ENCODE data around the gene SLF2.
A peak's percentile ranks its signal among the peaks of the same experiment; 100 is the strongest.

Gene SLF2, protein sequence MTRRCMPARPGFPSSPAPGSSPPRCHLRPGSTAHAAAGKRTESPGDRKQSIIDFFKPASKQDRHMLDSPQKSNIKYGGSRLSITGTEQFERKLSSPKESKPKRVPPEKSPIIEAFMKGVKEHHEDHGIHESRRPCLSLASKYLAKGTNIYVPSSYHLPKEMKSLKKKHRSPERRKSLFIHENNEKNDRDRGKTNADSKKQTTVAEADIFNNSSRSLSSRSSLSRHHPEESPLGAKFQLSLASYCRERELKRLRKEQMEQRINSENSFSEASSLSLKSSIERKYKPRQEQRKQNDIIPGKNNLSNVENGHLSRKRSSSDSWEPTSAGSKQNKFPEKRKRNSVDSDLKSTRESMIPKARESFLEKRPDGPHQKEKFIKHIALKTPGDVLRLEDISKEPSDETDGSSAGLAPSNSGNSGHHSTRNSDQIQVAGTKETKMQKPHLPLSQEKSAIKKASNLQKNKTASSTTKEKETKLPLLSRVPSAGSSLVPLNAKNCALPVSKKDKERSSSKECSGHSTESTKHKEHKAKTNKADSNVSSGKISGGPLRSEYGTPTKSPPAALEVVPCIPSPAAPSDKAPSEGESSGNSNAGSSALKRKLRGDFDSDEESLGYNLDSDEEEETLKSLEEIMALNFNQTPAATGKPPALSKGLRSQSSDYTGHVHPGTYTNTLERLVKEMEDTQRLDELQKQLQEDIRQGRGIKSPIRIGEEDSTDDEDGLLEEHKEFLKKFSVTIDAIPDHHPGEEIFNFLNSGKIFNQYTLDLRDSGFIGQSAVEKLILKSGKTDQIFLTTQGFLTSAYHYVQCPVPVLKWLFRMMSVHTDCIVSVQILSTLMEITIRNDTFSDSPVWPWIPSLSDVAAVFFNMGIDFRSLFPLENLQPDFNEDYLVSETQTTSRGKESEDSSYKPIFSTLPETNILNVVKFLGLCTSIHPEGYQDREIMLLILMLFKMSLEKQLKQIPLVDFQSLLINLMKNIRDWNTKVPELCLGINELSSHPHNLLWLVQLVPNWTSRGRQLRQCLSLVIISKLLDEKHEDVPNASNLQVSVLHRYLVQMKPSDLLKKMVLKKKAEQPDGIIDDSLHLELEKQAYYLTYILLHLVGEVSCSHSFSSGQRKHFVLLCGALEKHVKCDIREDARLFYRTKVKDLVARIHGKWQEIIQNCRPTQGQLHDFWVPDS

DNA sequence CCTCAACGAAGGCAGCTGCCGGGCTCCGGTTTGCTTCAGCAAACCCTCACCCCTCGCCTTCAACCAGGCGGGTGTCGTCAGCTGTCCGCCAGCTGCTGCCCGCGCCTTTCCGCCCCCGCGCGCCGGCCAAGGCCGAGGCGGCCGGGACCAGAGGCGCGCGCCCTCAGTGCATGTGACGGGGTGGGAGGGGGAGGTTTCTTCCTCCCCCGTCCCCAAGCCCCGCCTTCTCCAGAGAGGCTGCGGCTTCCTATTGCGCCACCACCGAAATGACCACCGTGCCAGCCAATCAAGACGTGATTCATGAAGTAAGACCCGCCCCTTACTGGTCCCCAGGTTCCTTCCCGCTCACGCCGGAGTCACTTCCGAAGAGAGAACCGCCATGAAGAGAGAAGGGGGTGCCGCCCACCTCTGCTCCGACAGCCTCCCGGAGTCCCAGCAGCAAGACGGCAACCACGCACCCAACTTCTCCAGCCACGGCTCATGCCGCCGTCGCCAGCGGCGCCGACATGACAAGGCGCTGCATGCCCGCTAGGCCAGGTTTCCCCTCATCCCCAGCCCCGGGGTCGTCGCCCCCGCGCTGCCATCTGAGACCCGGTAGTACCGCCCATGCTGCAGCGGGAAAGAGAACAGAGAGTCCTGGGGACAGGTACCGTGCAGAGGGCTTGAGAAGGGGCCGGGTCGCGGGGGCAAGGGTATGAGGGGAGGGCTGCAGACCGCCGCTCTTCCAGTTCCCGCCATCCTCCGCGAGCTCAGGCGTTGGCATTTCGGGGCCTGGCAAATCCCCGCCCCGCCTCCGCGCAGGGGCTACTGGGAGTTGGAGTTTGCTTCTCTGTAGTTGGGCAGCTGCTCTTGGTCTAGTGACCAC is at the start of gene SLF2:
TSS of gene SLF2 (plus strand) at position 359 of the 865 bp plus-strand sequence. CDS start at position 507, 148 bp downstream.
- Histone ChIP-seq H3K27me3 (ENCODE audit: control insufficient read depth in 1 of 2, insufficient read depth in 2 of 2, low read length in 2 of 2) (no peaks in the 10 kb centered on the region), H3K4me1 (ENCODE audit: control insufficient read depth in 1 of 2, insufficient read depth in 2 of 2, low read length in 2 of 2) (peaks cover 20 to 21% of the 10 kb centered on the region in 2 donors), H3K9ac (ENCODE audit: low read depth in 1 of 2, low read length in 2 of 2) (peak within 1 kb of the TSS; percentile 69 to 89), H3K4me3 (ENCODE audit: low read depth in 1 of 2, low read length in 2 of 2) (peak within 1 kb of the TSS; percentile 92 to 95), H3K36me3 (ENCODE audit: control insufficient read depth in 1 of 2, insufficient read depth in 2 of 2, low read length in 2 of 2) (peaks cover 0 to 14% of the 10 kb centered on the region in 2 donors), H3K27ac (ENCODE audit: low read depth, low read length) (peak within 1 kb of the TSS; percentile 93), H3K9me3 (ENCODE audit: control insufficient read depth in 1 of 2, low read length in 2 of 2) (no peaks in the 10 kb centered on the region)

DNA sequence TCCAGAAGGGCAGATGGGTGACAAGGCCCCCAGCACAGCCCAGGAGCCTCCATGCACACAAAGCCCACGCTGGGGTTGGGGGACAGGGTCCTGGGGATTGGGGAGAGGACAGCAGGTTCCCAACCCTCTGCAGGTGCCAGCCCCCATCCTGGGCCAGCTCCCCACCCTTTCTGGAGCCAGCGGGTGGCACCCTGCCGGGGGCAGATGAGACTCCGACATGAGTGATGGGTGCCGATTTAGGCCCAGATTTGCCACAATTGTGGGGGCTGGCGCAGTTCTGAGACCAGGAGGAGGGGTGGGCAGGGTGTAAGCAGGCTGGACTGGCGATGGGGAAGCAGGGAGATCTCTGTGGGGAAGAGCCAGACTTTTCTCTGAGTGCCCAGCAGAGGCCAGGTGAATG is 49.3 kb upstream of the SLF2 start:
- Histone ChIP-seq H3K4me1 (ENCODE audit: control insufficient read depth in 1 of 2, insufficient read depth in 2 of 2, low read length in 2 of 2) (no peaks in the 10 kb centered on the region), H3K27me3 (ENCODE audit: control insufficient read depth in 1 of 2, insufficient read depth in 2 of 2, low read length in 2 of 2) (peaks cover 20 to 44% of the 10 kb centered on the region in 2 donors), H3K36me3 (ENCODE audit: control insufficient read depth in 1 of 2, insufficient read depth in 2 of 2, low read length in 2 of 2) (no peaks in the 10 kb centered on the region), H3K4me3 (ENCODE audit: low read depth in 1 of 2, low read length in 2 of 2) (no peak overlapping the region), H3K27ac (ENCODE audit: low read depth, low read length) (no peak overlapping the region), H3K9ac (ENCODE audit: low read depth in 1 of 2, low read length in 2 of 2) (no peak overlapping the region), H3K9me3 (ENCODE audit: control insufficient read depth in 1 of 2, low read length in 2 of 2) (no peaks in the 10 kb centered on the region)

DNA sequence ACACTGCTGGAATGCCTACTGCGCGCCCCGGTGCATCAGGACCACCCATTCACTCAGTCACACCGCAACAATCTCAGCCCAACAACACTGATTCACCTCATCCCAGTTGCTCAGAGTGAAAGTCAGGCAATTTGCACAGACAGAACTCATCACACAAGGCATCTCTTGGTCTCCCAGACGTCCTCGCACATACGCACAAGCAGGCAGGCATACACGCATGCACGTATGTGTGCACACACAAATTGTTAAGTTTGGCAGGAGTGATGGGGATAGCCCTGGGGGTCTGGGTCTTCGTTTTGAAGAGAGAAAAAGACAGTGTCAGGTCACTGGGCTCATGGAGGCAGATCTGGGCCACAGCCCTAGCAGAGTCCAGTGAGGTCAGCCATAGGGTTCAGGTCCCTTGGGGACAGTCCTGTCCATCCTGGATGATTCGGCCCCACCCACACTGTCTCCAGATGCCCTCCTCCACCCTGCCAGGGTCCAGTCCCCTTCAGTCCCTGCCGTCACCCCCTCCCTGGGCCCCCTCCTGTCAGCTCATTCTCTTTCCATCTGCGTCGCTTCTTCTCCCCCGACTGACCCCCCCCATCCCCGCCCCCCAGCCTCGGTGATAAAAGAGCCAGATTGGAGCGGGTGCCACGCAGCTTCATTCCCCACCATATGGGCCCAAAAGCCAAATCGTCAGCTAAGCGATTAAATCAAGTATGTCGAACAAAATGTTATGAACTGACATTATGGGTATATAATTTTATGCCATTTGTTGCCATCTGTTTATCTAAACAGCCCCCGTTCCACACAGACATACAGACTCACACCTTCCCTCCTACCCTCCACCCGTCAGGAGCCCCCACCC is 48.5 kb upstream of the SLF2 start:
- H3K27ac ChIP-seq (ENCODE audit: low read depth, low read length), result no peak overlapping the region
- no peaks in the 10 kb centered on the region for H3K36me3 ChIP-seq (ENCODE audit: control insufficient read depth in 1 of 2, insufficient read depth in 2 of 2, low read length in 2 of 2)
- no peaks in the 10 kb centered on the region for H3K9me3 ChIP-seq (ENCODE audit: control insufficient read depth in 1 of 2, low read length in 2 of 2)
- H3K4me3 ChIP-seq (ENCODE audit: low read depth in 1 of 2, low read length in 2 of 2), result no peak overlapping the region
- no peak overlapping the region for H3K9ac ChIP-seq (ENCODE audit: low read depth in 1 of 2, low read length in 2 of 2)
- H3K4me1 ChIP-seq (ENCODE audit: control insufficient read depth in 1 of 2, insufficient read depth in 2 of 2, low read length in 2 of 2), result no peaks in the 10 kb centered on the region
- H3K27me3 ChIP-seq (ENCODE audit: control insufficient read depth in 1 of 2, insufficient read depth in 2 of 2, low read length in 2 of 2), result peaks cover 20 to 35% of the 10 kb centered on the region in 2 donors

DNA sequence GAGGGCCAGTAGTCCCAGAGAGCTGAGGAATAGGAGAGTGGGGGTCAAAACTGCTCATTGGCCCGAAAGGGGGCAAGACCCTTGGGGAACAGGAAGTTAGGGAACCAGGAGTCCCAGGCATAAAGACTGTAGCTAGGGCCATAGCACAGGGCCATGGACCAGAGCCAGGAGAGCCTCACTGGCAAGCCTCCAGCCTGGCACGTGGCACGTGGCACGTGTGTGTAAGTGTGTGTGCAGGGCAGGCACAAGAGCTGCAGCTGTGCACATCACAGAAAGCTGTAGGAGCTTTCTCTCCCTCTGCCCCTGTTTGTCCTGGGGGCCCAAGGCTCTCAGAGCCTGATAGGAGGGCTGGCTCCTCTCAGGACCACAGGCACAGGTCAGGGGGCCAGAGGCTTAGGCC is 47.8 kb upstream of the SLF2 start:
- Histone ChIP-seq H3K4me3 (ENCODE audit: low read depth in 1 of 2, low read length in 2 of 2) (no peak overlapping the region), H3K36me3 (ENCODE audit: control insufficient read depth in 1 of 2, insufficient read depth in 2 of 2, low read length in 2 of 2) (no peaks in the 10 kb centered on the region), H3K9me3 (ENCODE audit: control insufficient read depth in 1 of 2, low read length in 2 of 2) (no peaks in the 10 kb centered on the region), H3K27ac (ENCODE audit: low read depth, low read length) (no peak overlapping the region), H3K27me3 (ENCODE audit: control insufficient read depth in 1 of 2, insufficient read depth in 2 of 2, low read length in 2 of 2) (peaks cover 20 to 34% of the 10 kb centered on the region in 2 donors), H3K9ac (ENCODE audit: low read depth in 1 of 2, low read length in 2 of 2) (no peak overlapping the region), H3K4me1 (ENCODE audit: control insufficient read depth in 1 of 2, insufficient read depth in 2 of 2, low read length in 2 of 2) (no peaks in the 10 kb centered on the region)

DNA sequence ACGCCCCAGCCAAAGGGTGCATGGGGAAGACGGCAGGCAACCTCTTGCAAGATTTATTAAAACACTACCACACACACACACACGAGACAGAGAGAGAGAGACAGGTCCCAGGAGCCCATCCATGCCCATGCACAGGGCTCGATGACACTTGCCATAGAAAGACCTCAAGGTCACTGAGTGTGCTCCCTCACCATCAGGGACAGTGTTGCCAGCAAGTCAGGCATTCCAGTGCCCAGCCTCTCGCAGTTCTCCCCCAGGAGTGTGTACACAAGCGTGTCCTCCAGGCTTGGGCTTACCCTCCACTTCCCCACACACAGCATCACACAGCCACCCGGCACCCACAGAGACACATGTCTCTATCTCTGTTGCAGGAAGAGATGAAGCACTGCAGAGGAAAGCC is 46.8 kb upstream of the SLF2 start:
- Histone ChIP-seq H3K27me3 (ENCODE audit: control insufficient read depth in 1 of 2, insufficient read depth in 2 of 2, low read length in 2 of 2) (peaks cover 20 to 34% of the 10 kb centered on the region in 2 donors), H3K9ac (ENCODE audit: low read depth in 1 of 2, low read length in 2 of 2) (no peak overlapping the region), H3K4me3 (ENCODE audit: low read depth in 1 of 2, low read length in 2 of 2) (no peak overlapping the region), H3K27ac (ENCODE audit: low read depth, low read length) (no peak overlapping the region), H3K9me3 (ENCODE audit: control insufficient read depth in 1 of 2, low read length in 2 of 2) (no peaks in the 10 kb centered on the region), H3K36me3 (ENCODE audit: control insufficient read depth in 1 of 2, insufficient read depth in 2 of 2, low read length in 2 of 2) (no peaks in the 10 kb centered on the region), H3K4me1 (ENCODE audit: control insufficient read depth in 1 of 2, insufficient read depth in 2 of 2, low read length in 2 of 2) (no peaks in the 10 kb centered on the region)

DNA sequence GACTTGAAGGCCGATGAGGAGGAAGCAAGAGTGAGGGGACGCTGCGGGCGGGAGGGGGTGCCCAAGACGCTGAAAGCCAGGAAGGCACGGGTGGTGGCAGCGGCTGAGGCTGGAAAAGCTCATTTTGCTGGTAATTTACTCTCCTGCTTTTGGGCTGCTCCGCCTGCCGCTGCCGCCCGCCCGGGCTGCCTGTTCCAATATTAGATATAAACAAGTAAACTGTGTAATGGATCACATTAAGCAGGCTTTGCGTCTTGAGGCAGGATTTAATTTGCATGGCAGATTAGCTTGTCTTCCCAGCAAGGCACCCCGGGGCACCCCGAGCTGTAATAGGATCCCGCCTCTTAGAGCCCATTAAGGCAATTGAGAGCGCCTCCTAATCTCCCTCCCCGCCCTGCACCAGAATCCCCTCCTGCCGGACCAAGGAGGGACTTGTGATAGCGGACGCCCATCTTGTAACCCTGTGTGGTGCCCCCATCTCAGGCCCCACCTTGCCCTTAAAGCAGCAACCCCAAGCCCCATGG is 46.1 kb upstream of the SLF2 start:
- H3K27ac ChIP-seq (ENCODE audit: low read depth, low read length), result no peak overlapping the region
- H3K4me1 ChIP-seq (ENCODE audit: control insufficient read depth in 1 of 2, insufficient read depth in 2 of 2, low read length in 2 of 2), result no peaks in the 10 kb centered on the region
- no peaks in the 10 kb centered on the region for H3K9me3 ChIP-seq (ENCODE audit: control insufficient read depth in 1 of 2, low read length in 2 of 2)
- peaks cover 20 to 28% of the 10 kb centered on the region in 2 donors for H3K27me3 ChIP-seq (ENCODE audit: control insufficient read depth in 1 of 2, insufficient read depth in 2 of 2, low read length in 2 of 2)
- no peak overlapping the region for H3K9ac ChIP-seq (ENCODE audit: low read depth in 1 of 2, low read length in 2 of 2)
- no peak overlapping the region for H3K4me3 ChIP-seq (ENCODE audit: low read depth in 1 of 2, low read length in 2 of 2)
- no peaks in the 10 kb centered on the region for H3K36me3 ChIP-seq (ENCODE audit: control insufficient read depth in 1 of 2, insufficient read depth in 2 of 2, low read length in 2 of 2)

DNA sequence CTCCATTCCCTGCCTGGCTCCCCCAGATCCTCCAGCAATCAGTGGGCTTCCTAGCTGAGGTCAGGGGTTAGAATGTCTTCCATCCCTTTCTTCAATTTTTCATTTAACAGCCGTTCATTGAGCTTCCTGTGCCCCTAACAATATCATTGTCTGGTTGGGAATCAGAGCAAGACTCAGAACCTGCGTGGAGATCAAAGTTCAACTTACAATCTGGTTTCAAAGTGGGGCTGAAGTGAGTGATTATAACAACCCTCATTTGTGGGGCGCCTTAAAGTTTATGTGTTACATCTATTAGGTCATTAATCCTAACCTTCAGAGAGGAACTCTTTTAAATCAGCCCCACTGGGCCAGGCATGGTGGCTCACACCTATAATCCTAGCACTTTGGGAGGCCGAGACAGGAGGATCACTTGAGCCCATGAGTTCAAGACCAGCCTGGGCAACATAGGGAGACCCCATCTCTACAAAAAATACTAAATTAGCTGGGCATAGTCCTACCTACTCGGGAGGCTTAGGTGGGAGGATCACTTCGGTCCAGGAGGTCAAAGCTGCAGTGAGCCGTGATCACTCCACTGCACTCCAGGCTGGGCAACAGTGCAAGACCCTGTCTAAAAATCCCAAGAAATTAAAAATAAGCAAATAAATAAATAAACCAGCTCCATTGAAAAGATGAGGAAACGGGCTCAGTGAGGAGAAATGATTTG is 45.4 kb upstream of the SLF2 start:
- H3K27ac ChIP-seq (ENCODE audit: low read depth, low read length), result no peak overlapping the region
- H3K9me3 ChIP-seq (ENCODE audit: control insufficient read depth in 1 of 2, low read length in 2 of 2), result no peaks in the 10 kb centered on the region
- H3K9ac ChIP-seq (ENCODE audit: low read depth in 1 of 2, low read length in 2 of 2), result no peak overlapping the region
- H3K4me3 ChIP-seq (ENCODE audit: low read depth in 1 of 2, low read length in 2 of 2), result no peak overlapping the region
- H3K36me3 ChIP-seq (ENCODE audit: control insufficient read depth in 1 of 2, insufficient read depth in 2 of 2, low read length in 2 of 2), result no peaks in the 10 kb centered on the region
- H3K4me1 ChIP-seq (ENCODE audit: control insufficient read depth in 1 of 2, insufficient read depth in 2 of 2, low read length in 2 of 2), result no peaks in the 10 kb centered on the region
- H3K27me3 ChIP-seq (ENCODE audit: control insufficient read depth in 1 of 2, insufficient read depth in 2 of 2, low read length in 2 of 2), result peaks cover 20 to 24% of the 10 kb centered on the region in 2 donors

DNA sequence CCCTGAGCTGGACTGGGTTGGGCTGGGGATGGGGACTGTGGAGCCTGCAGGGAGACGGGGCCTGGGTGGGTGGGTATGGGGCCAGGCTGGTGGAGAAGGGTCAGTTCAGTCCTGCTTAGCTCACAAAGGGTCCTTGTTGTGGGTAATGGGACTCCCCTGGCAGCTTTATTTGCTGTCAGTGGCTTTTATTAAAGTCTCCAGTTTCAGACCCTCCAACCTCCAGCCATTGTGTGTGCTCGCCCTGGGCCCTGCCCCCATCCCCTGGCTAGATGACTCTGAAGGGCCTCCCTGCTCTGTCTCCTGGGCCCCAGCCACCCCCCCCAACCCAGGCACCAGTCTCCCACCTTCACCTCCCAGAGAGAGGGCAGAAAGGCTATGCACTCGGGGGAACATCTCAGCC is 44.4 kb upstream of the SLF2 start:
- Histone ChIP-seq H3K27ac (ENCODE audit: low read depth, low read length) (no peak overlapping the region), H3K27me3 (ENCODE audit: control insufficient read depth in 1 of 2, insufficient read depth in 2 of 2, low read length in 2 of 2) (peaks cover 20 to 29% of the 10 kb centered on the region in 2 donors), H3K9me3 (ENCODE audit: control insufficient read depth in 1 of 2, low read length in 2 of 2) (no peaks in the 10 kb centered on the region), H3K36me3 (ENCODE audit: control insufficient read depth in 1 of 2, insufficient read depth in 2 of 2, low read length in 2 of 2) (no peaks in the 10 kb centered on the region), H3K9ac (ENCODE audit: low read depth in 1 of 2, low read length in 2 of 2) (no peak overlapping the region), H3K4me1 (ENCODE audit: control insufficient read depth in 1 of 2, insufficient read depth in 2 of 2, low read length in 2 of 2) (no peaks in the 10 kb centered on the region), H3K4me3 (ENCODE audit: low read depth in 1 of 2, low read length in 2 of 2) (no peak overlapping the region)

All from duodenal mucosa (tissue), 2 donors.